Right lobe of liver (tissue), 4 donors: ENCODE measurements around the gene PDE10A.

Experiments used
- CTCF ChIP-seq, 4 donors: fragments of 200-600 bp in 3 of 4; fragments of 450-650 bp in 1 of 4; IDR thresholded peaks; one replicate each; pipeline versions ENCODE4 v1.5.1 to v1.8.0; 2016 to 2022; ENCODE audit warnings: antibody characterized with exemption in 4 of 4, mild to moderate bottlenecking in 2 of 4
- POLR2A ChIP-seq: fragments of 450-650 bp; IDR thresholded peaks from one replicate; pipeline ENCODE4 v1.6.1; 2017; ENCODE audit warnings: antibody characterized with exemption, mild to moderate bottlenecking
- donor health status: DM: no; HTN: no; CAD: no.
- donor health status: DM: no; HTN: no; CAD: no.
- donor health status: DM: no; HTN: yes; CAD: no.

DNA sequence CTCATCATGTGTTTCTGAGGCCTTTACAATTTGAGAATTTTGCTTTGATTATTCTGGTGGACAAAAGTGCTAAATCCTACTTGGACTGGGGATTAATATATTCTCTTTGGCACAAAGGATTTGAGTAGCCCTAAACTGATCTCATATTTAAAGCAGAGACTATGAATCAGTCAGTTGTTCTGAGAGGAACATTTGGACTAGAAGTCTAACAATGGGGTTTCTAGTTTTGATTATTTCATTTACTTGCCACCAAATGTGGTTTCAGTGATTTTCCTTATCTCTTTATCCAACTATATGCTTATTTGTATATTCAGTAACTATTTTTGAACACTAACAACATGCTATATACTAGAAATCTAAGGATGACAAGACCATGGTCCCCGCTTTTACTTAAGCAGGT is 81.4 kb downstream of the PDE10A start:
- TF ChIP-seq CTCF (IDR thresholded peaks at IDR 0.05) (no peak), POLR2A (no peak)
